GM23338 (cell line): Measurements from ENCODE around the gene CAP1.

Experiments
- CTCF ChIP-seq, 2 experiments: fragments of 200-600 bp in 1 of 2; sonication (generic) in 1 of 2; conservative IDR thresholded peaks; 2 replicates each; pipeline versions ENCODE4 v1.5.1 to v1.6.1; 2016 to 2017; ENCODE audit warnings: antibody characterized with exemption in 2 of 2, low read depth in 2 of 2, mild to moderate bottlenecking in 2 of 2, moderate library complexity in 1 of 2
- EZH2 ChIP-seq: fragments of 200-600 bp; sonication (generic); IDR thresholded peaks from one replicate; pipeline ENCODE4 v1.8.0; 2017; ENCODE audit warnings: antibody characterized with exemption, mild to moderate bottlenecking, low read depth; ENCODE audit not compliant: unreplicated experiment
- POLR2AphosphoS5 ChIP-seq: IDR thresholded peaks from 2 replicates; pipeline ENCODE4 v1.6.1; 2016; ENCODE audit warnings: antibody characterized with exemption, low read depth
- REST ChIP-seq: IDR thresholded peaks from one replicate; pipeline ENCODE4 v1.6.1; 2018; ENCODE audit warnings: antibody characterized with exemption; ENCODE audit not compliant: unreplicated experiment
- ZNF114 ChIP-seq: fragments of 250-450 bp; sonication (Bioruptor Pico); IDR thresholded peaks from 2 replicates; pipeline ENCODE4 v1.5.0; 2020; ENCODE audit warnings: mild to moderate bottlenecking, moderate library complexity

DNA sequence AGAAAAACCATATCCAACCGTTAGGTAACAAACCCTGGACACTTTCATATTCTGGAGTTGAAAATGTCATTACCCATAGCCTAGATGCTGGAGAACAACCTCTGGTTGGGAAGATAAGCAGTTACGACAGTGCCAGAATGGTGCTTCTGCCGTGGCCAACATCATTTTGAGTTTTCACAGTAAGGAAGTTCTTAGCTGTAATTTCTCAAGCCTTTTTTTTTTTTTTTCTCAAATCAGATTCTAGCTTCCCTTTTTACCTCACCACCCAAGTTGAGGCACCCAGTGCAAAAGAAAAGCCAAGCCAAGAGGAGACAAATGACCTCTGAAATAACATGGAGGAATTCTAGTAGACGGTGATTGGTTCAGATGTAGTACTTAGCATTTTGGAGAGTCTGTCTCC, 34.7 kb downstream of the CAP1 start:
- no peak for TF ChIP-seq CTCF (conservative IDR thresholded peaks at IDR 0.05; ENCODE audit: low read depth in 2 of 2)
- no peak for TF ChIP-seq POLR2AphosphoS5
- TF ChIP-seq ZNF114 (CRISPR knock-in tag): no peak
- TF ChIP-seq REST: no peak
- no peak for TF ChIP-seq EZH2
